GM18870 (cell line): ENCODE data around the gene RGS14.
"Not testable (repeated sequence)": the region's sequence is repeated elsewhere in the genome, so short reads cannot be mapped to it uniquely, and the experiment has no call there.

Experiments used
- ATAC-seq: cut with Tn5 transposase; IDR thresholded peaks from one replicate; pipeline ENCODE4 v1.9.1; 2021; ENCODE audit warnings: moderate library complexity; ENCODE audit not compliant: unreplicated experiment

The RGS14 gene

GRCh38 chr5:177327539-177328522 lies 29.9 kb upstream of the RGS14 start:
- no peak for ATAC-seq

- ATAC-seq = no peak
These were observed 29.0 kb upstream of the RGS14 start for GRCh38 chr5:177328545-177329231.

GRCh38 chr5:177329883-177330282 lies 27.8 kb upstream of the RGS14 start:
- ATAC-seq = no peak

GRCh38 chr5:177330991-177331842 lies 26.5 kb upstream of the RGS14 start:
- ATAC-seq = no peak

GRCh38 chr5:177332031-177332895 lies 25.5 kb upstream of the RGS14 start:
- ATAC-seq = no peak

GRCh38 chr5:177332896-177333260 lies 24.8 kb upstream of the RGS14 start:
- ATAC-seq = no peak

GRCh38 chr5:177333420-177334154 lies 24.1 kb upstream of the RGS14 start:
- no peak for ATAC-seq

GRCh38 chr5:177334155-177334551 lies 23.6 kb upstream of the RGS14 start:
- no peak for ATAC-seq

GRCh38 chr5:177334781-177335700 lies 22.7 kb upstream of the RGS14 start:
- ATAC-seq = no peak

- ATAC-seq = no peak
These were observed 22.0 kb upstream of the RGS14 start for GRCh38 chr5:177335701-177336065.

GRCh38 chr5:177336112-177336511 lies 21.6 kb upstream of the RGS14 start:
- ATAC-seq = no peak

- no peak for ATAC-seq
These were observed 20.9 kb upstream of the RGS14 start for GRCh38 chr5:177336603-177337494.

GRCh38 chr5:177338251-177339106 lies 19.2 kb upstream of the RGS14 start:
- no peak for ATAC-seq

GRCh38 chr5:177339107-177339638 lies 18.6 kb upstream of the RGS14 start:
- ATAC-seq = no peak

- not testable (repeated sequence) for ATAC-seq
These were observed 14.7 kb upstream of the RGS14 start for GRCh38 chr5:177343000-177343399.

- no peak for ATAC-seq
These were observed 13.9 kb upstream of the RGS14 start for GRCh38 chr5:177343777-177344176.
